ENCODE data around the gene TUBG1. TPM values are rescaled to one million over a fixed set of nuclear protein-coding genes. Genes with fewer than 3 reads are reported as not detected.

TUBG1 gene
- total RNA-seq, 1 donor from 2014 or later, result 30.3 TPM

GRCh38 chr17:42640121-42640520 lies 30.6 kb downstream of the TUBG1 start:
- H3K4me3 ChIP-seq, result no peak overlapping the region
- H3K27ac ChIP-seq, result no peak overlapping the region
- H3K9me3 ChIP-seq, result no peaks in the 10 kb centered on the region
- H3K36me3 ChIP-seq, result no peaks in the 10 kb centered on the region
- no peaks in the 10 kb centered on the region for H3K27me3 ChIP-seq (ENCODE audit: low read depth)
- no peaks in the 10 kb centered on the region for H3K4me1 ChIP-seq
- intact Hi-C loops (cut with DNase I), result no loop called here
- DNase-seq (no peak), ATAC-seq (no peak)
- TF ChIP-seq CTCF (IDR thresholded peaks at IDR 0.05), result no peak

- intact Hi-C loops (cut with DNase I), result no loop called here
- H3K4me3 ChIP-seq, result no peak overlapping the region
- H3K27ac ChIP-seq, result no peak overlapping the region
- H3K36me3 ChIP-seq, result no peaks in the 10 kb centered on the region
- no peaks in the 10 kb centered on the region for H3K9me3 ChIP-seq
- H3K27me3 ChIP-seq (ENCODE audit: low read depth), result no peaks in the 10 kb centered on the region
- DNase-seq (no peak), ATAC-seq (no peak)
- no peak for TF ChIP-seq CTCF (IDR thresholded peaks at IDR 0.05)
- H3K4me1 ChIP-seq, result no peaks in the 10 kb centered on the region
These were observed 32.9 kb downstream of the TUBG1 start for GRCh38 chr17:42642336-42642735.

GRCh38 chr17:42647778-42648177 lies 38.3 kb downstream of the TUBG1 start:
- H3K4me3 ChIP-seq, result no peak overlapping the region
- DNase-seq (no peak), ATAC-seq (no peak)
- intact Hi-C loops (cut with DNase I), result no loop called here
- no peaks in the 10 kb centered on the region for H3K27me3 ChIP-seq (ENCODE audit: low read depth)
- no peak overlapping the region for H3K27ac ChIP-seq
- no peaks in the 10 kb centered on the region for H3K9me3 ChIP-seq
- no peak for TF ChIP-seq CTCF (IDR thresholded peaks at IDR 0.05)
- no peaks in the 10 kb centered on the region for H3K36me3 ChIP-seq
- H3K4me1 ChIP-seq, result no peaks in the 10 kb centered on the region

- Histone ChIP-seq H3K4me1 (peaks cover 15% of the 10 kb centered on the region), H3K9me3 (no peaks in the 10 kb centered on the region), H3K36me3 (no peaks in the 10 kb centered on the region), H3K4me3 (no peak overlapping the region), H3K27me3 (ENCODE audit: low read depth) (no peaks in the 10 kb centered on the region), H3K27ac (no peak overlapping the region)
- intact Hi-C loops (cut with DNase I), result no loop called here
- TF ChIP-seq CTCF (IDR thresholded peaks at IDR 0.05), result no peak
- DNase-seq (no peak), ATAC-seq (no peak)
These were observed 41.9 kb downstream of the TUBG1 start for GRCh38 chr17:42651392-42651791.

- DNase-seq, result no peak
- H3K4me3 ChIP-seq, result peak overlapping the region; percentile 48
These were observed 44.0 kb downstream of the TUBG1 start for GRCh38 chr17:42653179-42654124.

More at GRCh38 chr17:42653179-42654124, 44.0 kb downstream of the TUBG1 start:
- no peaks in the 10 kb centered on the region for H3K27me3 ChIP-seq (ENCODE audit: low read depth)
- H3K36me3 ChIP-seq, result no peaks in the 10 kb centered on the region
- peak overlapping the region; percentile 79 for H3K27ac ChIP-seq
- TF ChIP-seq CTCF (IDR thresholded peaks at IDR 0.05), result no peak
- ATAC-seq, result peak; percentile 62 to 76
- peaks cover 15% of the 10 kb centered on the region for H3K4me1 ChIP-seq
- no peaks in the 10 kb centered on the region for H3K9me3 ChIP-seq
- intact Hi-C loops (cut with DNase I), result no loop called here
